H1 (cell line): ENCODE results near the gene UFD1. TPM values are rescaled to one million over a fixed set of nuclear protein-coding genes. Genes with fewer than 3 reads are reported as not detected.

ENCODE experiments used
- CTCF ChIA-PET: fragments of 300-600 bp; sonication (Branson Sonifier 250); formaldehyde crosslinking; loops from one replicate; lab custom pipeline; 2021; ENCODE audit not compliant: partially characterized antibody; lab: Charles Lee
- POLR2A ChIA-PET: fragments of 300-600 bp; sonication (Branson Sonifier 250); formaldehyde crosslinking; loops from one replicate; lab custom pipeline; 2021; ENCODE audit warnings: inconsistent platforms; ENCODE audit not compliant: partially characterized antibody; lab: Charles Lee
- DNase-seq, 2 experiments: peaks; one replicate each; pipeline versions ENCODE4 v3.0.0 to v3.0.0-alpha.2; 2010 to 2022; ENCODE audit warnings: low spot score in 2 of 2, low read depth in 1 of 2, mixed read lengths in 1 of 2
- FAIRE-seq: peaks from 2 replicates; lab custom pipeline; 2011; peaks lifted over from hg19 to GRCh38; lab: Jason Lieb, UNC
- H2AFZ ChIP-seq: 2 replicates; pipeline ENCODE4 v1.8.1; 2012; ENCODE audit warnings: low read length, inconsistent platforms
- H2AK5ac ChIP-seq: 2 replicates; pipeline ENCODE4 v1.6.1; 2013; ENCODE audit warnings: low read depth, low read length
- H2BK120ac ChIP-seq: replicated peaks from 2 replicates; pipeline ENCODE3; 2013; ENCODE audit warnings: low read depth, low read length, inconsistent platforms
- H2BK12ac ChIP-seq: 2 replicates; pipeline ENCODE4 v1.6.1; 2013; ENCODE audit warnings: low read depth, low read length
- H2BK15ac ChIP-seq: 2 replicates; pipeline ENCODE4 v1.6.1; 2013; ENCODE audit warnings: low read length
- H2BK20ac ChIP-seq: 2 replicates; pipeline ENCODE4 v1.6.1; 2013; ENCODE audit warnings: low read length
- H2BK5ac ChIP-seq: 2 replicates; pipeline ENCODE4 v1.6.1; 2013; ENCODE audit warnings: low read depth, low read length
- H3K14ac ChIP-seq: 2 replicates; pipeline ENCODE4 v1.6.1; 2013; ENCODE audit warnings: inconsistent platforms; ENCODE audit not compliant: insufficient read length
- H3K18ac ChIP-seq: 2 replicates; pipeline ENCODE4 v1.6.1; 2013; ENCODE audit warnings: low read length; ENCODE audit errors: extremely low read depth
- H3K23ac ChIP-seq: 2 replicates; pipeline ENCODE4 v1.6.1; 2013; ENCODE audit warnings: inconsistent platforms; ENCODE audit not compliant: insufficient read length
- H3K23me2 ChIP-seq: 2 replicates; pipeline ENCODE4 v1.6.1; 2013; ENCODE audit warnings: low read depth, low read length
- H3K27ac ChIP-seq: 2 replicates; pipeline ENCODE4 v1.6.1; 2011; ENCODE audit warnings: low read depth, low read length, inconsistent platforms
- H3K27me3 ChIP-seq, 4 experiments: replicated peaks in 1 of 4; 1 replicate in 1 of 4; 2 replicates in 3 of 4; pipeline versions ENCODE4 v1.6.1 to v1.8.1; 2011 to 2013; ENCODE audit warnings: low read length in 3 of 4, mild to moderate bottlenecking in 3 of 4, inconsistent platforms in 2 of 4, mixed read lengths in 2 of 4, moderate library complexity in 1 of 4; ENCODE audit not compliant: control insufficient read depth in 3 of 4, insufficient read depth in 3 of 4; ENCODE audit errors: extremely low read depth in 1 of 4
- H3K36me3 ChIP-seq, 4 experiments: 2 replicates each; pipeline versions ENCODE4 v1.6.1 to v1.8.1; 2011 to 2013; ENCODE audit warnings: mild to moderate bottlenecking in 4 of 4, low read length in 3 of 4, moderate library complexity in 2 of 4, control low read depth in 1 of 4, inconsistent platforms in 1 of 4; ENCODE audit not compliant: insufficient read depth in 4 of 4, control insufficient read depth in 2 of 4
- H3K4ac ChIP-seq: replicated peaks from 2 replicates; pipeline ENCODE3; 2013; ENCODE audit warnings: low read length, low read depth, mixed read lengths, inconsistent platforms; ENCODE audit not compliant: insufficient read length
- H3K4me1 ChIP-seq, 4 experiments: replicated peaks in 1 of 4; 1 replicate in 1 of 4; 2 replicates in 3 of 4; pipeline versions ENCODE4 v1.6.1 to v1.8.1; 2011 to 2013; ENCODE audit warnings: low read length in 3 of 4, inconsistent platforms in 2 of 4, mixed read lengths in 1 of 4; ENCODE audit not compliant: insufficient read depth in 4 of 4, control insufficient read depth in 3 of 4
- H3K4me2 ChIP-seq, 2 experiments: 2 replicates each; pipeline versions ENCODE4 v1.6.1 to v1.8.1; 2011 to 2013; ENCODE audit warnings: low read depth in 2 of 2, low read length in 2 of 2, control low read depth in 1 of 2, inconsistent platforms in 1 of 2, mild to moderate bottlenecking in 1 of 2; ENCODE audit not compliant: insufficient read depth in 1 of 2
- H3K4me3 ChIP-seq, 4 experiments: fragments of 200-600, 300-600 bp in 1 of 4; sonication (generic), shearing (Covaris generic), sonication (Bioruptor Twin) in 1 of 4; 2 replicates each; pipeline versions ENCODE4 v1.5.1 to v1.8.1; 2011 to 2016; ENCODE audit warnings: low read length in 4 of 4, low read depth in 3 of 4, control low read depth in 2 of 4, inconsistent platforms in 2 of 4, mild to moderate bottlenecking in 2 of 4, mixed read lengths in 1 of 4, moderate library complexity in 1 of 4; ENCODE audit not compliant: insufficient read depth in 2 of 4; ENCODE audit errors: extremely low read depth in 1 of 4
- H3K56ac ChIP-seq: replicated peaks from 2 replicates; pipeline ENCODE3; 2013; ENCODE audit warnings: low read depth, mild to moderate bottlenecking, mixed read lengths, low read length, inconsistent platforms; ENCODE audit not compliant: insufficient read length
- H3K79me1 ChIP-seq: 2 replicates; pipeline ENCODE4 v1.6.1; 2013; ENCODE audit warnings: low read depth, low read length, control low read depth
- H3K79me2 ChIP-seq, 2 experiments: 2 replicates each; pipeline versions ENCODE4 v1.6.1 to v1.8.1; 2012 to 2013; ENCODE audit warnings: low read length in 2 of 2, mild to moderate bottlenecking in 2 of 2, inconsistent platforms in 1 of 2; ENCODE audit not compliant: insufficient read depth in 2 of 2, control insufficient read depth in 1 of 2
- H3K9ac ChIP-seq, 4 experiments: replicated peaks in 1 of 4; 1 replicate in 1 of 4; 2 replicates in 3 of 4; pipeline versions ENCODE4 v1.6.1 to v1.8.1; 2011 to 2013; ENCODE audit warnings: low read depth in 3 of 4, low read length in 3 of 4, control low read depth in 2 of 4, mild to moderate bottlenecking in 2 of 4, moderate library complexity in 2 of 4, inconsistent platforms in 1 of 4; ENCODE audit errors: extremely low read depth in 1 of 4
- H3K9me3 ChIP-seq, 2 experiments: 2 replicates each; pipeline versions ENCODE4 v1.6.1 to v1.8.1; 2012 to 2013; ENCODE audit warnings: mild to moderate bottlenecking in 2 of 2, moderate library complexity in 2 of 2, control low read depth in 1 of 2, inconsistent platforms in 1 of 2, low read depth in 1 of 2, low read length in 1 of 2, mixed read lengths in 1 of 2; ENCODE audit not compliant: insufficient read depth in 2 of 2
- H4K20me1 ChIP-seq, 2 experiments: replicated peaks in 1 of 2; 2 replicates each; pipeline versions ENCODE3 to v1.8.1; 2011 to 2013; ENCODE audit warnings: inconsistent platforms in 2 of 2, low read length in 2 of 2, mild to moderate bottlenecking in 1 of 2; ENCODE audit not compliant: insufficient read depth in 2 of 2, control insufficient read depth in 1 of 2
- H4K5ac ChIP-seq: 2 replicates; pipeline ENCODE4 v1.6.1; 2013; ENCODE audit warnings: low read length, low read depth, mixed read lengths, inconsistent platforms; ENCODE audit not compliant: insufficient read length
- H4K8ac ChIP-seq: 2 replicates; pipeline ENCODE4 v1.8.0; 2013; ENCODE audit warnings: mild to moderate bottlenecking, moderate library complexity, low read length, inconsistent platforms; ENCODE audit not compliant: insufficient read depth; ENCODE audit errors: extremely low read depth
- H4K91ac ChIP-seq: replicated peaks from 2 replicates; pipeline ENCODE3; 2013; ENCODE audit warnings: low read length, mixed read lengths, inconsistent platforms; ENCODE audit not compliant: insufficient read length
- EP300 ChIP-seq, 2 experiments: IDR thresholded peaks; 1 replicate in 1 of 2; 2 replicates in 1 of 2; pipeline ENCODE4 v1.6.1; 2011 to 2012; ENCODE audit warnings: low read depth in 2 of 2, low read length in 2 of 2, mild to moderate bottlenecking in 2 of 2, borderline replicate concordance in 1 of 2, inconsistent platforms in 1 of 2, moderate library complexity in 1 of 2
- HDAC2 ChIP-seq, 2 experiments: fragments of 300-600 bp in 1 of 2; sonication (generic) in 1 of 2; IDR thresholded peaks; 2 replicates each; pipeline ENCODE4 v1.6.1; 2011 to 2012; ENCODE audit warnings: low read depth in 2 of 2, low read length in 2 of 2, mild to moderate bottlenecking in 2 of 2, moderate library complexity in 2 of 2, borderline replicate concordance in 1 of 2, inconsistent platforms in 1 of 2
- RBBP5 ChIP-seq: IDR thresholded peaks from 2 replicates; pipeline ENCODE4 v1.7.1; 2012; ENCODE audit warnings: low read depth, mild to moderate bottlenecking, inconsistent platforms, low read length, moderate library complexity, borderline replicate concordance
- TBP ChIP-seq: IDR thresholded peaks from 2 replicates; pipeline ENCODE4 v1.6.1; 2011; ENCODE audit warnings: low read depth, low read length, improper control_type of control experiment
- TCF12 ChIP-seq: IDR thresholded peaks from 2 replicates; pipeline ENCODE4 v1.6.1; 2011; ENCODE audit warnings: low read depth, mild to moderate bottlenecking, low read length
- YY1 ChIP-seq: IDR thresholded peaks from 2 replicates; pipeline ENCODE4 v1.6.1; 2011; ENCODE audit warnings: low read depth, mild to moderate bottlenecking, low read length
- WGBS, 2 experiments: shearing (Covaris generic) in 1 of 2; methylation state at CpG; one replicate each; pipeline versions ENCODE4 v1.1.6 to v1.1.7; 2013 to 2015; ENCODE audit warnings: low lambda C conversion rate in 2 of 2, mixed read lengths in 2 of 2, inconsistent platforms in 1 of 2, low coverage in 1 of 2, missing lambda C conversion rate in 1 of 2; ENCODE audit not compliant: insufficient replicate concordance in 2 of 2, insufficient coverage in 1 of 2, insufficient read length in 1 of 2; ENCODE audit errors: extremely low coverage in 1 of 2, missing lambda C conversion rate in 1 of 2; 5-methylcytosine and 5-hydroxymethylcytosine counted together
- polyA plus RNA-seq, 7 experiments: library from polyadenylated mRNA; depleted of rRNA in 3 of 7; stranded (reverse) in 5 of 7; unstranded in 2 of 7; fragments of >200 nt in 5 of 7; fragments of 200-250 nt in 2 of 7; gene quantifications; 1 replicate in 5 of 7; 2 replicates in 1 of 7; 4 replicates in 1 of 7; pipeline versions ENCODE4 v1.2.1 to v1.2.3, GENCODE V29; 2011 to 2013; ENCODE audit warnings: missing spikeins in 2 of 7, mixed read lengths in 2 of 7
- total RNA-seq: library from RNA; stranded (reverse); fragmentation: NEBNext Ultra II Directional; extraction: Animal tissue kit (Norgen Biotek cat#: 25700); gene quantifications from 2 replicates; pipeline ENCODE4 v1.2.1, GENCODE V29; 2021
- TF ChIP-seq, protein P1 (sequence below): IDR thresholded peaks from 2 replicates; pipeline ENCODE4 v1.6.1; 2012; ENCODE audit warnings: low read length, inconsistent platforms

Gene UFD1
- total and polyA plus RNA-seq, 2 of the 8 experiments (the other 6 are each of a cell fraction or from before 2014, with no cell fraction given): 74.6 to 116 TPM

DNA sequence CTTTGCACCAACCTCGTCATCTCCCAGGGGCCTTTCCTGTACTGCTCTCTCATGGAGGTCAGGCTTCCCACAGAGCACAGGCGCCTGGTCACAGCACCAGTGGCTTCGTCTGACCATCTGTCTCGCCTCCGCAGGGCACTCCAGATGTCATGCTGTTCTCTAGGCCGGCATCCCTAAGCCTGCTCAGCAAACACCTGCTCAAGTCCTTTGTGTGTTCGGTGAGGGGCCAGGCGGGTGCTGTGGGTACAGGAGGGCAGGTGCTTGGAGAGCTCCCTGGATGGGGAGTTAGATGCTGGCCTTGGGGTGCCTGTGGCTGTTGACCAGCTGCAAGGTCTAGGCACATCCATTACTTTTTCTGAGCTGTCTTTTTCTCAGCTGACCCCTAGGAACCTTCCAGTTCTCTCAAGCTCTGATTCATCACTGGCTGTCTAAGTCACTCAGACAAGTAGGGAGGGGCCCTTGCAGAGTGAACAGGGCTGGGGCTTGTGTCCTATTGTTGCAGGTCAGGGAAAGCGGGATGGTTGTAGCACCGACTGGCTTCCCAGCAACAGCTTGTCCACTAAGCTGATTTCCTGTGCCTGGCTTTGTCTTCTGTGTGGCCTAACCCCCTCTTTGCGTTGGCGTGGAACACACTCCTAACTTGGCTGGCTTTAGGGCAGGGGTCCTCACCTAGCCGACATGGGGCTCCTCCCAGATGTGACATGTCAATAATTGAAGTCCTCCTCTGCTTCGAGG, 36.0 kb upstream of the UFD1 start:
- no peak overlapping the region for H3K4me3 ChIP-seq
- DNase-seq: no peak
- H3K27me3 ChIP-seq: no peaks in the 10 kb centered on the region
- no peak overlapping the region for H3K27ac ChIP-seq
- no peaks in the 10 kb centered on the region for H3K23me2 ChIP-seq
- POLR2A ChIA-PET: interaction anchor here (1.3 to 2.5 kb wide), 2 partner anchors 10 to 12 kb away, joined by 5 to 7 read pairs; no protein-coding TSS in a partner anchor
- no peak overlapping the region for H2BK12ac ChIP-seq
- no peaks in the 10 kb centered on the region for H3K9me3 ChIP-seq
- no peak overlapping the region for H3K9ac ChIP-seq
- H4K5ac ChIP-seq: no peak overlapping the region
- FAIRE-seq: no peak
- H2AK5ac ChIP-seq: no peak overlapping the region
- no peak overlapping the region for H4K91ac ChIP-seq
- TF ChIP-seq TBP (no peak), RBBP5 (no peak), EP300 (IDR thresholded peaks at IDR 0.05; ENCODE audit: borderline replicate concordance in 1 of 2, low read depth in 2 of 2, low read length in 2 of 2) (no peak), TCF12 (no peak), YY1 (no peak), HDAC2 (IDR thresholded peaks at IDR 0.05; ENCODE audit: borderline replicate concordance in 1 of 2, low read depth in 2 of 2, low read length in 2 of 2) (no peak)
- TF ChIP-seq, protein P1, sequence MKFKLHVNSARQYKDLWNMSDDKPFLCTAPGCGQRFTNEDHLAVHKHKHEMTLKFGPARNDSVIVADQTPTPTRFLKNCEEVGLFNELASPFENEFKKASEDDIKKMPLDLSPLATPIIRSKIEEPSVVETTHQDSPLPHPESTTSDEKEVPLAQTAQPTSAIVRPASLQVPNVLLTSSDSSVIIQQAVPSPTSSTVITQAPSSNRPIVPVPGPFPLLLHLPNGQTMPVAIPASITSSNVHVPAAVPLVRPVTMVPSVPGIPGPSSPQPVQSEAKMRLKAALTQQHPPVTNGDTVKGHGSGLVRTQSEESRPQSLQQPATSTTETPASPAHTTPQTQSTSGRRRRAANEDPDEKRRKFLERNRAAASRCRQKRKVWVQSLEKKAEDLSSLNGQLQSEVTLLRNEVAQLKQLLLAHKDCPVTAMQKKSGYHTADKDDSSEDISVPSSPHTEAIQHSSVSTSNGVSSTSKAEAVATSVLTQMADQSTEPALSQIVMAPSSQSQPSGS: no peak
- no peak overlapping the region for H3K23ac ChIP-seq
- H2AFZ ChIP-seq: no peak overlapping the region
- peaks cover 2 to 31% (median 9%) of the 10 kb centered on the region in 4 experiments; a peak in 7 of 8 replicates for H3K36me3 ChIP-seq
- no peak overlapping the region for H2BK20ac ChIP-seq
- no peak overlapping the region for H2BK120ac ChIP-seq
- no peak overlapping the region for H2BK15ac ChIP-seq
- H4K20me1 ChIP-seq: peaks cover 0 to 6% of the 10 kb centered on the region in 2 experiments
- no peak overlapping the region for H3K4ac ChIP-seq
- 91% methylated on average over 14 of the region's 14 CpGs; no CpG with 5 or more reads in 1 of the 2 experiments for WGBS, 2 experiments
- no peaks in the 10 kb centered on the region for H3K79me2 ChIP-seq
- no peak overlapping the region for H3K18ac ChIP-seq
- H4K8ac ChIP-seq: no peak overlapping the region; the same call in 1 of the 2 replicates
- no peak overlapping the region for H3K56ac ChIP-seq
- H3K4me1 ChIP-seq: 0 out of 7 replicates have a peak, but pooled peaks cover 0 to 3% (median 0%) of the 10 kb centered on the region in 4 experiments
- CTCF ChIA-PET: interaction anchor here (0.6 to 1.9 kb wide), 2 partner anchors 10 to 117 kb away, joined by 3 to 6 read pairs; no protein-coding TSS in a partner anchor
- H3K4me2 ChIP-seq: no peak overlapping the region
- no peak overlapping the region for H2BK5ac ChIP-seq
- H3K14ac ChIP-seq: no peak overlapping the region
- no peaks in the 10 kb centered on the region for H3K79me1 ChIP-seq
